ENCODE measurements around the gene IGSF1.

The IGSF1 gene

DNA sequence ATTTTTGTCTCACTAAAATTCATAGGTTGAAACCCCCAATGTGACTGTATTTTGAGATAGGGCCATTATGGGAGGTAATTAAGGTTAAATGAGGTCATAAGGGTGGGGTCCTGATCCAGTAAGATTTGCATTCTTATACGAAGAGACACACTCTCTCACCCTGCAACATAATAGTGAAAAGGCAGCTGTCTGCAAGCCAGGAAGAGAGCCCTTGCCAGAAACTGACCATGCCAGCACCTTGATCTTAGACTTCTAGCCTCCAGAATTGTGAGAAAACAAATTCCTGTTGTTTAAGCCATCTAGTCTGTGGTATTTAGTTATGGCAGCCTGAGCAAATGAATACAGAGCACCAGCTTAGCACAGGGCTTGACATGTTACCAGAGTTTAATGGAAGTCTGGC lies 17.5 kb upstream of the IGSF1 start:
- no peak overlapping the region for H3K4me2 ChIP-seq (ENCODE audit: low read length)
- H3K4me3 ChIP-seq (ENCODE audit: low read length), result no peak overlapping the region
- H3K27ac ChIP-seq (ENCODE audit: low read length), result no peak overlapping the region
- H3K36me3 ChIP-seq (replicated peaks; ENCODE audit: low read depth, low read length), result no peaks in the 10 kb centered on the region
- peaks cover 10% of the 10 kb centered on the region for H3K4me1 ChIP-seq (ENCODE audit: low read length)
- H4K20me1 ChIP-seq (ENCODE audit: insufficient read depth, low read length), result no peaks in the 10 kb centered on the region
- no peak overlapping the region for H3K9ac ChIP-seq (ENCODE audit: low read length)
- TF ChIP-seq, protein P1, sequence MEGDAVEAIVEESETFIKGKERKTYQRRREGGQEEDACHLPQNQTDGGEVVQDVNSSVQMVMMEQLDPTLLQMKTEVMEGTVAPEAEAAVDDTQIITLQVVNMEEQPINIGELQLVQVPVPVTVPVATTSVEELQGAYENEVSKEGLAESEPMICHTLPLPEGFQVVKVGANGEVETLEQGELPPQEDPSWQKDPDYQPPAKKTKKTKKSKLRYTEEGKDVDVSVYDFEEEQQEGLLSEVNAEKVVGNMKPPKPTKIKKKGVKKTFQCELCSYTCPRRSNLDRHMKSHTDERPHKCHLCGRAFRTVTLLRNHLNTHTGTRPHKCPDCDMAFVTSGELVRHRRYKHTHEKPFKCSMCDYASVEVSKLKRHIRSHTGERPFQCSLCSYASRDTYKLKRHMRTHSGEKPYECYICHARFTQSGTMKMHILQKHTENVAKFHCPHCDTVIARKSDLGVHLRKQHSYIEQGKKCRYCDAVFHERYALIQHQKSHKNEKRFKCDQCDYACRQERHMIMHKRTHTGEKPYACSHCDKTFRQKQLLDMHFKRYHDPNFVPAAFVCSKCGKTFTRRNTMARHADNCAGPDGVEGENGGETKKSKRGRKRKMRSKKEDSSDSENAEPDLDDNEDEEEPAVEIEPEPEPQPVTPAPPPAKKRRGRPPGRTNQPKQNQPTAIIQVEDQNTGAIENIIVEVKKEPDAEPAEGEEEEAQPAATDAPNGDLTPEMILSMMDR (IDR thresholded peaks at IDR 0.05; ENCODE audit: low read depth, low read length), result no peak
- TF ChIP-seq EZH2phosphoT487 (IDR thresholded peaks at IDR 0.05; ENCODE audit: low read depth), result no peak
- no peaks in the 10 kb centered on the region for H3K79me2 ChIP-seq (ENCODE audit: low read length)
- H2AFZ ChIP-seq (ENCODE audit: low read depth, low read length), result no peak overlapping the region
- no peaks in the 10 kb centered on the region for H3K9me3 ChIP-seq (ENCODE audit: insufficient read depth, low read length)
- no peaks in the 10 kb centered on the region for H3K27me3 ChIP-seq (ENCODE audit: low read depth, low read length)

DNA sequence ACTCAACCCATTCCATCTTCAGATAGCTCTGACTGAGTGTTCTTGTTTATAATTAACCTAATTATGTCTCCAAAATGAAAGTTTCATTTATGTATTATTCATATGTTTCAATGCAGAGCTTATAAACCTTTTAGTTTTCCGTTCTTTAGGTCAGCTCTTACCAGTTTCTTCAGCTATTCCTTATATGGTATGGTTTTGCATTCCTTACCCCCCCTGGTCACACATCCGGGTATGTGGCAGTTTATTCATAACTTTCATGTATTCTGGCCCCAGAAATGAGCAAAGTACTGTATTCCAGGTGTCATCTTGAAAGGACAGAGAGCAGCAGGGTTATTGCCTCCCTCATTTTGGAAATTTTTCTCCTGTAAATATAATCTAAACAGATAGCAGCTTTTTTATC lies 16.8 kb upstream of the IGSF1 start:
- H3K4me1 ChIP-seq (ENCODE audit: low read length), result peaks cover 10% of the 10 kb centered on the region
- no peak overlapping the region for H2AFZ ChIP-seq (ENCODE audit: low read depth, low read length)
- TF ChIP-seq EZH2phosphoT487 (IDR thresholded peaks at IDR 0.05; ENCODE audit: low read depth), result no peak
- TF ChIP-seq, protein P1 (IDR thresholded peaks at IDR 0.05; ENCODE audit: low read depth, low read length), result no peak
- H3K9me3 ChIP-seq (ENCODE audit: insufficient read depth, low read length), result no peaks in the 10 kb centered on the region
- H3K4me3 ChIP-seq (ENCODE audit: low read length), result no peak overlapping the region
- no peaks in the 10 kb centered on the region for H3K36me3 ChIP-seq (replicated peaks; ENCODE audit: low read depth, low read length)
- no peaks in the 10 kb centered on the region for H4K20me1 ChIP-seq (ENCODE audit: insufficient read depth, low read length)
- no peaks in the 10 kb centered on the region for H3K27me3 ChIP-seq (ENCODE audit: low read depth, low read length)
- no peak overlapping the region for H3K4me2 ChIP-seq (ENCODE audit: low read length)
- H3K79me2 ChIP-seq (ENCODE audit: low read length), result no peaks in the 10 kb centered on the region
- no peak overlapping the region for H3K27ac ChIP-seq (ENCODE audit: low read length)
- H3K9ac ChIP-seq (ENCODE audit: low read length), result no peak overlapping the region

DNA sequence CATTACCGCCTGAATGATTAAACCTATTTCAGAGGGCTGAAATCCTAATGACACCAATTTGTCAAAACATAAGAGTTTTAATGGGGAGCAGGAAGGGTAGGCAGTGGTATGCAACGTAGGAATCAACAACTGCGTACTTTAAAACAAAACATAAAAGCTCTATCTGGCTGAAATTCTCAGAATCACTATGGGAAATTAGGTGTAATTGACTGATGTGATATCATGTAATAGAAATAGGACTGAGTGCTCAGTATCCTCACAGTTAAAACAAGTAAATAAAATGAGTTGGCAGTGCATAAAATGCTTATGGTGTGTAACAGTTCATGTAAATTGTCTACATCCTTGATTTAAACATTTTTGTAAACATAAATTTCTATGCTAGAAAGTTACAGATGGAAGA lies 13.6 kb upstream of the IGSF1 start:
- Histone ChIP-seq H3K36me3 (replicated peaks; ENCODE audit: low read depth, low read length) (no peaks in the 10 kb centered on the region), H3K27ac (ENCODE audit: low read length) (no peak overlapping the region), H4K20me1 (ENCODE audit: insufficient read depth, low read length) (no peaks in the 10 kb centered on the region), H3K4me3 (ENCODE audit: low read length) (no peak overlapping the region), H3K27me3 (ENCODE audit: low read depth, low read length) (no peaks in the 10 kb centered on the region), H3K9ac (ENCODE audit: low read length) (no peak overlapping the region), H3K79me2 (ENCODE audit: low read length) (no peaks in the 10 kb centered on the region), H3K4me2 (ENCODE audit: low read length) (no peak overlapping the region), H3K4me1 (ENCODE audit: low read length) (peaks cover 9% of the 10 kb centered on the region), H3K9me3 (ENCODE audit: insufficient read depth, low read length) (no peaks in the 10 kb centered on the region), H2AFZ (ENCODE audit: low read depth, low read length) (no peak overlapping the region)
- TF ChIP-seq, protein P1 (IDR thresholded peaks at IDR 0.05; ENCODE audit: low read depth, low read length), result no peak
- TF ChIP-seq EZH2phosphoT487 (IDR thresholded peaks at IDR 0.05; ENCODE audit: low read depth), result no peak

DNA sequence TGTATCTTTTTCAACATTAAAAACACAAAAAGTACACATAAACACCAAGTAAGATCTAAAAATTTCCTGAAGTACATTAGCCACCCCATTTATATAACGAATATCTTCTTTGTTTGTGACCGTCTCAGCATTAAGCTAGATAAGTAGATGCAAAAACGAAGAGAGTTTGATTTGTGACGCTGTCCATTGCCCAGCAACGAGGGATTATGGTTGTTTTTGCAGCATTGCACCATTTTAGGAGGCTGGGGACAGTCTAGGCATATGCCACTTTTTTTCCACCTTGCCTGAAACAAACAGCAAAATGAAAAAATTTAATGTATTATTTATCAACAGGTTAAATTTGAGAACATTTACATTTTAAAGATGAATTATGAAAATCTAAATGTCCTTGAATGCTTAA lies 12.0 kb upstream of the IGSF1 start:
- Histone ChIP-seq H3K9ac (ENCODE audit: low read length) (no peak overlapping the region), H4K20me1 (ENCODE audit: insufficient read depth, low read length) (no peaks in the 10 kb centered on the region), H3K4me3 (ENCODE audit: low read length) (no peak overlapping the region), H3K79me2 (ENCODE audit: low read length) (no peaks in the 10 kb centered on the region), H3K4me1 (ENCODE audit: low read length) (peaks cover 9% of the 10 kb centered on the region), H3K9me3 (ENCODE audit: insufficient read depth, low read length) (no peaks in the 10 kb centered on the region), H2AFZ (ENCODE audit: low read depth, low read length) (no peak overlapping the region), H3K4me2 (ENCODE audit: low read length) (no peak overlapping the region), H3K27me3 (ENCODE audit: low read depth, low read length) (no peaks in the 10 kb centered on the region), H3K27ac (ENCODE audit: low read length) (no peak overlapping the region), H3K36me3 (replicated peaks; ENCODE audit: low read depth, low read length) (no peaks in the 10 kb centered on the region)
- no peak for TF ChIP-seq EZH2phosphoT487 (IDR thresholded peaks at IDR 0.05; ENCODE audit: low read depth)
- TF ChIP-seq, protein P1 (IDR thresholded peaks at IDR 0.05; ENCODE audit: low read depth, low read length), result no peak
